SK-MEL-5 (cell line): ENCODE data around the gene PACSIN2. TPM values are rescaled to one million over a fixed set of nuclear protein-coding genes. Genes with fewer than 3 reads are reported as not detected.
A peak's percentile ranks its signal among the peaks of the same experiment; 100 is the strongest.

Experiments
- DNase-seq: peaks from one replicate; pipeline ENCODE4 v3.0.0-alpha.2; 2016; ENCODE audit warnings: low read depth, low spot score
- in situ Hi-C: cut with HindIII; loops from 2 replicates; pipeline ENCODE4 v1.10.0; 2016; ENCODE audit warnings: low sequenced_read_pairs, high pct_unique_total_duplicates, low pct_unique_long_range_greater_than_20kb
- total RNA-seq: library from RNA; depleted of rRNA; stranded (reverse); fragments of >200 nt; shearing (Covaris generic); gene quantifications from 2 replicates; pipeline ENCODE4 v1.2.3, GENCODE V29; 2014

The PACSIN2 gene
- total RNA-seq, 1 experiment from 2014 or later, result 210 TPM

DNA sequence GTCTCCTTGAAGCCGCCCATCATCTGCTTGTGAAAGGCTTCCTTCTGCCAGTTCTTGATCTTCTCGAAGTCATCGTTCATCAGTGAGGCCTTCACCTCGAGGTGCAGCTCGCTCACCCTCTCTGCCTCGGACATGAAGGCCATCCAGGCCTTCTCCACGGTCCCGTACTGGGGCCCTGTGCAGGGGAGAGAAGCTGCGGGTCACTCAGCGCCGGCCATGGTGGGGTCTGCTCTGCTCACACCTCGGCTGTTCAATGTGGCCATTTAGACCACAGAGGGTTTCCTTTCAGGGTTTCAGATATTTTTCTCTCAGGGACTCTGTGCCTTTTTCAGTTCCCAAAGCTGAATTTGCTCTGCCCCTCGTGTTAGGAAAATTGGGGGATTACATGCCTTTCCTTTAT lies 123.9 kb downstream of the PACSIN2 start:
- no peak for DNase-seq
- in situ Hi-C loops, result no loop called here

DNA sequence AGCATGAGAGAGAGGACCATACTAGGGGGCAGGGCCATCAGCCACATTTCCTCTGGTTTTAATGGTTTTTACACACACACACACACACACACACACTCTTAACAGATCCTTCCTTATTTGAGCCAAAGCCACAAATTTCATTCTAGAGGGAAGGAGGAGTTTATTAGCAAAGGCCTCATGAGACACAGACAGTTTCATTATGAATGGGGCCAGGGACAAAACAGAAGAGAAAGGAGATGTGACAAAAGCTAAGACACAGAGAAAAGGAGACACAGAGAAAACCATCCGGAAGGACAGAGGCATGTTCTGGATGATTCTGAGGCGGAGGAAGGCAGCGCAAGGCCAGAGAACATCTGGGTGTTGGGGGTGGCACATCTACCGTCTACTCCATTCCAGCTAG lies 125.6 kb downstream of the PACSIN2 start:
- in situ Hi-C loops, result no loop called here

DNA sequence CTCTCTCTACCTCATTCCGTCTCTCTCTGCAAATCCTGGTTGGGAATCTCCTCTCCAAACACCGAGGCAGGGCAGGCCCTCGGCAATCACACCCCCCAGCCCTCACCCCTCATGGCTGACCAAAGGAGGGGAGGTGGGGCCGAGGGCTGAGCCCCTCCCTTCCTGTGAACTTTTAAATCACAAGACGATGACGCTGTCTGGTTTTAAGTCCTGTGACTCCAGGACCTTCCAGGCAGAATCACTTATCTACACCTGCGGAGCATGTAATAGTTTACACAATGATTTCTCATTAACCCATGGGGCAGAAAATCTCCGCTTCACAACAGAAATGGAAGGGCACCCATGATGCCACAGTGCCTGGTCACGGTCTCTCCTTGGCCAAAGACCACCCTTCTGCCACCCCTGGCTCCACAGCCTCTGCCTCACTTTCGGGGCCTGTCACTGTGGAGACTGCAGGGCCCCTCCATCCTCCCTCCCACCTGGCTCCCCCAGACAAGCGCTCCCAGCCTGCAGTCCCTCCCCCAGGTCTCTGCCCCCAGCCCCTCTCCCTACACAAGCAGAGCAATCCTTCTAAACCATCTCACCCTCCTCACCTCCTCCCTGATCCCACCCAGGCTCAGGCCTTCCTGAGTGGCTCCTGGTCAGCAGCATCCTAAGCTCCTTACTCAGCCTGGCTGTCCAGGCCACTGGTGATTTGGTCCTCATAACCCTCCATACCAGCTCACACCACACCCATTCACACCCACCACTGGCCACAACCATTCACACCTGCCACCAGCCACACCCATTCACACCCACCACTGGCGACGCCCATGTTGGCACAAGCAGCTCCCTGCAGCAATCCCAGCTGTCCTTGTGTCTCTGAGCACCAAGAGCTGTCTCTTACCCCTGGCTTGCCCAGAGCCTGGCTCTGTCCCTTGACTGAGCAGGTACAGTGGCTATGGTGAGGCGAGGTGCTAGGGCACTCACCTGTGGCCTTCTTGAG lies 127.1 kb downstream of the PACSIN2 start:
- DNase-seq, result peak; percentile 43
- in situ Hi-C loops, result no loop called here

More for the DNA sequence above, 125.6 kb downstream of the PACSIN2 start:
- DNase-seq, result no peak

DNA sequence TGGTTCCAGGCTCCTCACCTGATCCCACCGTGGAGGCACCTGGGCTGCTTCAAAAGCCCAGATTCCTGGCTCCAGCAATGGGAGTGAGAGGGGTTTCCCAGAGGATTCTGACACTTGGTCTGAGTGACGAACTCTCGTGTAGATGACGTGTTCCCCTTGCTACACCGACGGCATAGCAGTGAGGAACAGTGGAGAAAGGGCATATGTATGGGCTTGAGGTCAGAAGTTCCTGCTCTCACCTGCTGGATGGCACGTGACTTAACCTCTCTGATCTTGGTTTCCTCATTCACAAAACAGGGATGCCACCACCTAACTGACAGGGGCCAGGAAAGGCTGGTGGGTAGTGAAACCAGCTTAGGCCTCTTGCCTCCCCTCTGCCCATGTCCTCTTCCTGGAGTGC lies 127.8 kb downstream of the PACSIN2 start:
- no peak for DNase-seq
- in situ Hi-C loops, result no loop called here

DNA sequence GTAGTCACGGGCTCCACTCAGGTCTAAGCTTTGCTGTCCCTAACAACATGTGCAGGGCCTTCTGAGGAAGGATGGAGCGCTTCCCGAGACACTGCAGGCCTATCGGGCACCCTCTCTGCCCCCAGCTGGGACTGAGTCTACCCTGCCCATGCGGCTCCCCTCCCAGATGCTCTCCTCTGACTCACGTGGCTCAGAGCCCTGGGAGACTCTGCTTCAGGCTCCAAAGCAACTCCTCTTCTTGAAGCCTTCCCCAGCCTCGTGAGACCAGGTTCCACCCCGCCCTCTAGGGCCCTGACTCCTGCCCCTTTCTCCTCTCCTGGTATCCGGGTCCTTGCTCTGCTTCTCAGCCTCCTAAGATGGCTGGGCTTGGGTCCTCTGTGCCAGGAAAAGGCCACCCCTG lies 129.5 kb downstream of the PACSIN2 start:
- in situ Hi-C loops, result no loop called here
- no peak for DNase-seq

DNA sequence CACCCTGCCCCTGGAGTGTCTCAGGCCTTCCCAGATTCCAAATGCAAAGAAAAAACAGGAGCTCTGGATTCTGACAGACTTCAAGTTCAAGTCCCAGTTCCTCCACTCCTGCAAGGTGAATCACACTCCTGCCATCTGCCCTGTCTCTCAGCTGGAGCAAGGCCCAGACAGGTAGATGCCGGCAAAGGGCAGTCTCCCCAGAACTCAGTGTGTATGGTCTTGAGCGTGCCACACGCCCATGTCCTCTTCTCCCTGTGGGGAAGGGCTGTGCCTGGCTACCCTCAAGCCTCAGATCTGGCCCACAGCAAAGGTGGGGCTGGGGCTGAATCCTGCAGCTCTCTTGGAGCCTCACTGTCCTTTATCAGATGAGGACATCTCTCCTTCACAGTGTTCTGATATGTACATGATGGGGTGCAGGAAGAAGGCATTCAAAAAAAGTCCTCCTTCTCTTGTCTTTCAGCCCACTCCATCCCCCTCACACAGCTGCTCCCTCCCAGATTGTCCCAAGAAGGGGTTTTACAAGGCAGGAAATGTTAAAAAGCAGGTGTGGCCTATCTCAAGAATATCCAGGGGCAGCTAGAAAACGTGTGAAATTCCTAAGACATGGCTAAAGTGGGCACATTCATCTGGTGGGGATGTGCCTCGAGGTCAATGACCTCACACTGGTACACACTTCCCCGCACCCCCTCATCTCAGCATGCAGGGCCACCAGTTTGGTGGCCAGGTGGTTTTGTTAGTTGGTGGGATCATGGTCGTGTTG lies 130.2 kb downstream of the PACSIN2 start:
- in situ Hi-C loops, result no loop called here
- DNase-seq, result no peak

DNA sequence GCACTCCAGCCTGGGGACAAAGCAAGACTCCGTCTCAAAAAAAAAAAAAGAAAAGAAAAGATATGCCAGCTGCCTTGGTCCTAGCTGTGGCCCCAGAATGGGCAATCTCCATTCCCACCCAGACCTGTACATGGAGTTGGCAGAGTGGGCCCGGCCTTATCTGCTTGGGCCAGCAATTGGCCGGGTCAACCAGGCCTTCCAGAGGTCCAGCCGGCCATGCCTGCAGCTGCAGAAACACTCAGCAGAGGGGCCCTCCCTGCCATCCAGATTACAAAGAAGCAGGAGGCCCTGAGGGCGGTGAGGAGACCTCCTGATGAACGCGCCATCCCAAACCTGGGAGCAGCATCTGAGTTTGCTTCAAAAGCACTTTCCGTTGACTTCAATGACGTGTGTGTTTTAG lies 131.0 kb downstream of the PACSIN2 start:
- no peak for DNase-seq
- in situ Hi-C loops, result no loop called here

DNA sequence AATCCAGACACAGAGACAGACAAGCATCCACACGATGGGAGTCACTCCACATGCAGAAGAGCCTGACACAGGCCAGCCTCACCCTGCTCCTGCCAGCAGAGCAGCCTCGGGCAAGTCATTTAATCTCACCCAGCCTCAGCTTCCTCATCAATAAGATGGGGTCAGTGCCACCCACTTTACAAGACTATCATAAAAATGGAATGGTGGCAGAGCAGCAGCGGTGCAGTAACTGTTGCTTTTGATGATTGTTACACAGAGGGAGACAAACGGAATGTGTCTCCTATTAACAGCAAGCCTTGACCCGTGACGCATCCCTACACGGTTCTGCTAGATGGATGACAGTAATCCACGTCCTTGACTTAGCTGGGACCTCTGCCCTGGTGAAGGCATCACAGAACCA lies 131.8 kb downstream of the PACSIN2 start:
- in situ Hi-C loops, result no loop called here

DNA sequence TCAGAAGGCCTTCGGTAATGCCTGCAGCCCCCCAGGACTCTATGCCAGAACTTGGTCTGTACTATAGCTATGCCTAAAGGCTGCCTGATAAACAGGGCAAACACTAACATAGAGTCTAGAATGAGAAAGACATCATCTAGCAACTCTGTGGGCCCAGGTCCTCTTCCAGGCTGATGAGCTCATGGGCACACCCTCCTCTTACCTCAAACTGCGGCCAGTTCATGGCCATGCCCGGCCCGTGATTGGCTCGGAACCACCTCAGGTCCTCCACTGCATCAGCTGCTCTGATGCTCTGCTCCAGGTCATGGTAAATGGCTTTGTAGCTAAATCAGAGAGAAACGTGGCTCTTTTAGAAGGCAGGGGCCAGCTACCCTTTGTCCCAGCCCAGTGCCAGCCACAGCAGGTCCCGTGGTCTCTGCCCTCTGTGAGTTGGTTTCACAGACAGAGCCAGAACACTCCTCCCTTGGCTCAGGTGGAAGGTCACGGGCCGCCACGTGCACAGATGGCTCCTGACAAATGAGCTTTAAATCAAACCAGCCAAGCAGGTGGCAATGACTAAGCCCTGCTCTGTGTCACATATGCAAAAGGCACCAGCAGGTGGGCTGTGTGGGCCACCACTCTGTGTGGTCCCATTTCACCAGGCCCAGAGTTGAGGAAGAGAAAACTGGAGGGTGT lies 132.8 kb downstream of the PACSIN2 start:
- in situ Hi-C loops, result no loop called here
- DNase-seq, result no peak

More for the DNA sequence above, 131.8 kb downstream of the PACSIN2 start:
- no peak for DNase-seq

DNA sequence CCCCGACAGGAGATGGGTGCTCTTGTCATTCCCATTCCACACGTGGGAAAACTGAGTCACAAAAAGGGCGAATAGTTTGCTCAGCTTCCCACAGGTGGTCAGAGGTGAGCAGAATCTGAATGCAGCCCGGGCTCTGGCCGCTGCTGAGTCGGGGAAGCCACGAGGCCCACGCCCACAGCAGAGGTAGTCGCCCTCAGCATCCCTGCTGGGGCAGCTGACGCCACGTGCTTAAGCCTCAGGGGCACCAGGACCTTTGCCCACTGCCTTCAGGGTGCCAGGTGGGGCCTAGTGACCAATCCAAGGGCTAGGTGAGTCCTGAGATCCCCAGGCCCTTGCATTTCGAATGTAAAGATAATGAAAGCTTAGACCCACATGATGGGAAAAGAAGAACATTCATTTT lies 133.7 kb downstream of the PACSIN2 start:
- DNase-seq, result no peak
- in situ Hi-C loops, result no loop called here

DNA sequence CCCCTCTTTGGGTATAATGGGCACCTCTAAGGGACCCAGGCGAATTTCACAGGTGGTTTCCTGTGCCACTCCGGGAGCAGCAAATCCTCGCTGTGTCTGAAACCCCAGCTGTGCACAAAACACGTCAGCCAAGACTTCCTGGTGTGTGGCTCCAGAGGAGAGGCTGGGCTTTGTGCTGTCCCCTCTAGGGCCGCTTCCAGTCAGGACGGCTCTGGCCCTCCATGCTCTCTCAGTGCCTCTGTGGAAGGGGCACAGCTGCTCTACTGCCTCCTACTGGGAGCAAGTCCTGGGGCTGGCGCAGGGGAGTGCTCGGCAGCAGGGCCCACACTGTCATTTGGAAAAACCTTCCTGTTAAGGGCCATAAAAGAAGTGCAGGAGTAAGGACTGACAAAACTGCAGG lies 134.1 kb downstream of the PACSIN2 start:
- peak; percentile 31 for DNase-seq
- in situ Hi-C loops, result no loop called here

DNA sequence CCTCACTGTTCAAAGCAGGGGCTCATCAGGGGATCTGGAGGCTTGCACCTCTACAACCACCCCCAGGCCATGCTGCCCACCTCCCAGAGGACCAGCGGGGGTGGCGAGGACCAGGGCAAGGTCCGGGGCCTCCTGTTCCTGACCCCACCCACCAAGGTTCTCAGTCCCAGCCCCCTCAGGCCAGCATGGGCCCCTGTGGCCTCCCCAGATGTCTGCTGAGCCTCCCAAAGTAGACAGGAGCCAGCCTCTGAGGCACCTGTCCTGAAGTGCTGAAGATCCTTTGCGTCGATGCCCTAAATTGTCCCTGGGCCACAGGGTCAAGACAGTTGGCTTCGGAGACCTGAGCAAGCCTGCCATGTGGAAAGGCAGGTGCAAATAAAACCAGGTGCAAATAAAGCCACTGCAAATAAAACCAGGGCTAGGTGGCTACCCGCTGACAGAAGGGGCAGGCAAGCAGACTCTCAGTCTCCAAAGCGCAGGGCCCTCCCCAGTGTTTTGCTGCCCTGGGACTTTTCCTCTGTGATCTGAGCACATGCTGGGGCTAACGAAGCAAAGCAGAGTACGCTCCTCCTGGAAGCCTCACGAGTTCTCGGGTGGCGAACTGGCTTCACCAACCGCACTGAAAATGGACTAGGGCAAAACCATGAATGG lies 135.5 kb downstream of the PACSIN2 start:
- in situ Hi-C loops, result no loop called here

DNA sequence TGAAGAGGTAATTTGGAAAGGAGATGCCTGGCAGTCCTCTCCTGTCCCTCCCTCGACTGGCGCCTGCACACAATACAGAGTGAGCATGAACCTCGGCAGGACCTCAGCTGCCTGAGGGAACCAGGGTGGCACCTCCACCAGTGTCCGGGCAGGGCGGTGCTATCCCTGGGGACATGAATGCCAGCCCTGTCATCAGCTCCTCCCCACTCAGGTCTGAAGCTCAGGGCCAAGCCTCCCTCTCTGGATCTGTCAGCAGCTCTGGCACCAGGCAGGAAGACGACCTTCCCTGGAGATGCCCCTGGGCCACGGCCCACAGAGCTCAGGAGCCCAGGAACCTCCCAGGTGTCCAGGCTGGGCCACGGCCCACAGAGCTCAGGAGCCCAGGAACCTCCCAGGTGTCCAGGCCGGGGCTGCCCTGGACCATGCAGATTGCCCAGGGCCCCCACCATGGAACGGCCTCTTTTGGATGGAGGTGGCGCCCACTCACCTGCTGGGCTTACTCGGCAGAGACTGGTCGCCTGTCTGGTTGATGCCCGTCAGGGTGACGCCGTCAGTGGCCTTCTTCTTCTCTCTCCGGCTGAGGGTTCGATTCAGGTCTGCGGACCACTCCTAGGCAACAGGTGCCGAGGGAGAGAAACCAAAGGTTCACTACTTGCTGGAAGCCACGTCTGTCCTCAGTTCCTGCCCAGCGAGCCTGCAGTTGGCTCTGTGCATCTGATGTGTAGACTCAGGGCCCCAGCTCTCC lies 136.2 kb downstream of the PACSIN2 start:
- in situ Hi-C loops, result no loop called here
- no peak for DNase-seq

More for the DNA sequence above, 135.5 kb downstream of the PACSIN2 start:
- DNase-seq, result no peak

DNA sequence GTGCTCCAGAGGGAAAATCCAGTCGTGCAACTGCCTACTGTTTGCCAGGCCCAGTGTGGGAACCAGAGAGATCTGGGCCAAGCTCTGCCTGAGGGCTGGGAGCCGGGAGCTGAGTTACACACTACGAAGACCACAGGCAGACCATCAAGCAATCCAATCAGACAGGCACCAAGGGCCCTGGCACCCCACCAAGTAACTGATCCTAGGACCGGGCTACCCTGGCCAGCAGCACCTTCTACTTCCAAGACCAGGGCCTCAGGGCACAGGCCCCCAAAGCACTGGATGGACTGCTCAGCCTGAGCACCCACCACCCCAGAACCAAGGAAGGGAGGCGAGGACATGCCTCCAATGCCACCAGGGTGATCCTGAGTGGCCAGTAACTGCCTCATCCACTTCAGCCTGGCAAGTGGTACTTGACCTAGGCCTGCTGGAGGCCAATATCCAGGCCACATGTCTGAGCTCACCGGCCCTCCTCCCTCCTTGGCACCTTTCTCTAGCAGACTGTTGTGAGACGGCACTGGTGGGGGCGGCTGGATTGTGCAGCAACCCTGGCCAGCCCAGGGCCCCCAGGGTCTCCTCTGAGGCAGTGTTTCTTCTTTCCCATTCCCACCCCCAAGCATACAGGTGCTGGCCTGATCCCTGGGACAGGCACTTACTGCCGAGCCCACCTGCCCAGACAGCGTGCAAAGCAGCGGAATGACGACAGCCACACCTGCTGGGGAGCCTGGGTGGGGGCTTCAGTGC lies 137.2 kb downstream of the PACSIN2 start:
- in situ Hi-C loops, result no loop called here
- DNase-seq, result no peak

DNA sequence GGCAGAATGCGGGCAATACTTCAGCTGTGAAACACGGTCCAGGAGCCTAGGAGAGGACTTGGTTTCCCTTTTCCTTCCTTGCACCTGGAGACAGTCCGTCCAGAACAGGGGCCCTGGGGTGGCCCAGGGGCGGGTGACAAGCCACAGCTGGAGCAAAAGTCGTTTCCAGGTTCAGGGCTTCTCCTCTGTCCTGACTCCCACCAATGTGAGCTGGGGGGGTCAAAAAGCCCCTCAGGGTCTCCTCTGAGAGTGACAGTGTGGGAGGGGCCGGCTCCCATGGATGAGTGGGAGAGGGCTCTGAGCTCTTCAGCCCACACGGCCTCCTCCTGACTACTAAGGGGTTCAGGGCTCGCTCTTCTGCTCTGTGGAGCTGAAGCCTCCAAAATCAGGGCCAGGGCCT lies 137.8 kb downstream of the PACSIN2 start:
- no peak for DNase-seq
- in situ Hi-C loops, result no loop called here

DNA sequence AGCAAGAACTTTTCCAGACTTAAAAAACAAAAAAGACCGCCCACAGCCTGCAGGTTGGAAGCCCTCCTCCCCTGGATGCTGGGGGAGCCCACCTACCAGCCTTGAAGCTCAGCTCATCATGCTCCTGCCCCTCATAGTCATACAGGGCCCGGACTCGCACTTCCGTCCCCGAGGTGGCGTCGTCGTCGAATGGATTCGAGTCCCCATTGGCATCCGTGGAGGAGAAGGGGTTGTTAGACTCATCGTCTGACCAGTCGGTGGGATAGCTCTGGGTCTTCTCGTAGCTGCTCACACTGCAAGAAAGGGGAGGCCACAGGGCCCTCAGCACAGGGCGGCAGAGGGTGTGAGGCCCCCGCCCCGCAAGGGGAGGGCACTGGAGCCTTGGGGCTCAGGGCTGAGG lies 138.9 kb downstream of the PACSIN2 start:
- DNase-seq, result no peak
- in situ Hi-C loops, result no loop called here
